B cell (primary cell): ENCODE data around the gene CLCN3. TPM values are rescaled to one million over a fixed set of nuclear protein-coding genes. Genes with fewer than 3 reads are reported as not detected.

ENCODE experiments used
- ATAC-seq: fragments of 200-7000 bp; cut with Tn5 transposase; one replicate; pipeline ENCODE4 v1.10.0; 2021; ENCODE audit warnings: low read depth, mild to moderate bottlenecking, moderate number of reproducible peaks, moderate library complexity
- CTCF ChIA-PET: fragments of 350-600 bp; sonication (Branson Sonifier 250); formaldehyde crosslinking; loops from one replicate; lab custom pipeline; 2021; ENCODE audit warnings: antibody characterized with exemption, inconsistent platforms; lab: Charles Lee
- POLR2A ChIA-PET: fragments of 350-600 bp; sonication (Branson Sonifier 250); formaldehyde crosslinking; loops from one replicate; lab custom pipeline; 2021; ENCODE audit warnings: antibody characterized with exemption; lab: Charles Lee
- DNase-seq: peaks from one replicate; pipeline ENCODE4 v3.0.0; 2013
- H2AFZ ChIP-seq: 2 replicates; pipeline ENCODE4 v1.6.1; 2012; ENCODE audit warnings: mild to moderate bottlenecking, low read depth, low read length; ENCODE audit not compliant: insufficient read depth, poor library complexity, severe bottlenecking
- H3K27ac ChIP-seq, 2 donors: 1 replicate in 1 of 2; 2 replicates in 1 of 2; pipeline ENCODE4 v1.5.1; 2012 to 2013; ENCODE audit warnings: low read length in 2 of 2, mild to moderate bottlenecking in 2 of 2, moderate library complexity in 1 of 2
- H3K27me3 ChIP-seq, 4 experiments: fragments of 200-600 bp in 1 of 4; sonication (generic) in 1 of 4; replicated peaks in 1 of 4; 1 replicate in 2 of 4; 2 replicates in 2 of 4; pipeline versions ENCODE4 v1.6.1 to v1.7.0; 2013 to 2016; ENCODE audit warnings: low read length in 3 of 4, mild to moderate bottlenecking in 2 of 4, mixed read lengths in 1 of 4, moderate library complexity in 1 of 4; ENCODE audit not compliant: insufficient read depth in 4 of 4, control insufficient read depth in 3 of 4; ENCODE audit errors: control extremely low read depth in 1 of 4
- H3K36me3 ChIP-seq, 2 experiments: replicated peaks in 1 of 2; 1 replicate in 1 of 2; 2 replicates in 1 of 2; pipeline versions ENCODE4 v1.6.1 to v1.7.1; 2013; ENCODE audit warnings: low read length in 1 of 2; ENCODE audit not compliant: insufficient read depth in 2 of 2, control insufficient read depth in 1 of 2; ENCODE audit errors: control extremely low read depth in 1 of 2, extremely low read depth in 1 of 2
- H3K4me1 ChIP-seq, 2 donors: fragments of 200-600 bp in 1 of 2; sonication (generic) in 1 of 2; 1 replicate in 1 of 2; 2 replicates in 1 of 2; pipeline versions ENCODE4 v1.5.1 to v1.6.1; 2013 to 2017; ENCODE audit warnings: low read length in 2 of 2; ENCODE audit not compliant: control insufficient read depth in 2 of 2, insufficient read depth in 2 of 2
- H3K4me2 ChIP-seq: replicated peaks from 2 replicates; pipeline ENCODE3; 2012; ENCODE audit warnings: mild to moderate bottlenecking, low read depth, low read length; ENCODE audit not compliant: poor library complexity, severe bottlenecking
- H3K4me3 ChIP-seq, 5 experiments: fragments of 200-600 bp in 1 of 5; sonication (generic) in 1 of 5; 1 replicate in 3 of 5; 2 replicates in 2 of 5; pipeline versions ENCODE4 v1.5.1 to v1.7.0; 2011 to 2016; ENCODE audit warnings: low read length in 4 of 5, mild to moderate bottlenecking in 4 of 5, low read depth in 2 of 5, control low read depth in 1 of 5, moderate library complexity in 1 of 5; ENCODE audit not compliant: insufficient read depth in 1 of 5; ENCODE audit errors: control extremely low read depth in 1 of 5, extremely low read depth in 1 of 5
- H3K79me2 ChIP-seq: fragments of 200-600 bp; sonication (generic); one replicate; pipeline ENCODE4 v1.6.0; 2016; ENCODE audit warnings: low read length; ENCODE audit not compliant: control insufficient read depth, insufficient read depth
- H3K9ac ChIP-seq: fragments of 200-600 bp; sonication (generic); 2 replicates; pipeline ENCODE4 v1.6.1; 2017; ENCODE audit warnings: mild to moderate bottlenecking, low read length, moderate library complexity
- H3K9me3 ChIP-seq, 3 donors: one replicate each; pipeline versions ENCODE4 v1.6.1 to v1.7.1; 2013; ENCODE audit warnings: low read length in 2 of 3; ENCODE audit not compliant: control insufficient read depth in 2 of 3, insufficient read depth in 1 of 3; ENCODE audit errors: control extremely low read depth in 1 of 3
- H4K20me1 ChIP-seq: 2 replicates; pipeline ENCODE4 v1.6.0; 2012; ENCODE audit warnings: mild to moderate bottlenecking, low read length; ENCODE audit not compliant: insufficient read depth, control insufficient read depth, poor library complexity, severe bottlenecking
- H3K27ac Mint-ChIP-seq: one replicate; pipeline ENCODE4 v1.8.0; 2021; ENCODE audit warnings: mixed read lengths
- H3K27me3 Mint-ChIP-seq: one replicate; pipeline ENCODE4 v1.8.0; 2021; ENCODE audit warnings: mixed read lengths
- H3K4me1 Mint-ChIP-seq: one replicate; pipeline ENCODE4 v1.8.0; 2021; ENCODE audit warnings: mixed read lengths
- H3K4me3 Mint-ChIP-seq: one replicate; pipeline ENCODE4 v1.8.0; 2021; ENCODE audit warnings: mixed read lengths
- H3K9me3 Mint-ChIP-seq: one replicate; pipeline ENCODE4 v1.8.0; 2022; ENCODE audit warnings: mixed read lengths; ENCODE audit not compliant: insufficient read depth
- EZH2 ChIP-seq: IDR thresholded peaks from 2 replicates; pipeline ENCODE4 v1.6.1; 2012; ENCODE audit warnings: borderline replicate concordance, low read depth, mild to moderate bottlenecking, moderate library complexity, low read length; ENCODE audit not compliant: insufficient read depth, poor library complexity, severe bottlenecking
- WGBS: methylation state at CpG from one replicate; pipeline ENCODE4 v1.1.5; 2013; ENCODE audit warnings: missing lambda C conversion rate; ENCODE audit not compliant: insufficient coverage; 5-methylcytosine and 5-hydroxymethylcytosine counted together
- intact Hi-C: fragments of 100-400 bp; cut with micrococcal nuclease; formaldehyde crosslinking; loops from one replicate; pipeline ENCODE4 v1.10.0; 2022
- polyA plus RNA-seq: library from polyadenylated mRNA; depleted of rRNA; stranded (reverse); fragments of >200 nt; gene quantifications from 2 replicates; pipeline ENCODE4 v1.2.3, GENCODE V29; 2012
- total RNA-seq, 2 donors: library from RNA; stranded (reverse); fragments of 120-200 nt in 1 of 2; gene quantifications; 1 replicate in 1 of 2; 2 replicates in 1 of 2; pipeline versions ENCODE4 v1.2.3 to v1.2.4, GENCODE V29; 2013 to 2022
- TF ChIP-seq, protein P1 (sequence below): fragments of 200-600 bp; IDR thresholded peaks from one replicate; pipeline ENCODE4 v1.8.0; 2022; ENCODE audit warnings: antibody characterized with exemption, mild to moderate bottlenecking

The CLCN3 gene
- total and polyA plus RNA-seq, 2 donors (not counting 1 experiment from before 2014, with no cell fraction given): 5.0 to 32.7 TPM

GRCh38 chr4:169615467-169616106 lies 4.8 kb upstream of the CLCN3 start:
- no peak overlapping the region for H3K9ac ChIP-seq
- peaks cover 13% of the 10 kb centered on the region for H3K79me2 ChIP-seq
- ChIA-PET CTCF (interaction anchor here (0.8 to 1.5 kb wide), 2 partner anchors 15 to 195 kb away, joined by 3 read pairs; no protein-coding TSS in a partner anchor), POLR2A (no interaction called here)
- no peak overlapping the region for H3K4me3 Mint-ChIP-seq
- intact Hi-C loops: loop anchor here (10.0 kb wide), 2 partner anchors 341 to 1301 kb away; partner anchors contain the start of genes DDX60 and SH3RF1
- H3K9me3 ChIP-seq: no peaks in the 10 kb centered on the region
- no peaks in the 10 kb centered on the region for H3K36me3 ChIP-seq
- TF ChIP-seq, protein P1, sequence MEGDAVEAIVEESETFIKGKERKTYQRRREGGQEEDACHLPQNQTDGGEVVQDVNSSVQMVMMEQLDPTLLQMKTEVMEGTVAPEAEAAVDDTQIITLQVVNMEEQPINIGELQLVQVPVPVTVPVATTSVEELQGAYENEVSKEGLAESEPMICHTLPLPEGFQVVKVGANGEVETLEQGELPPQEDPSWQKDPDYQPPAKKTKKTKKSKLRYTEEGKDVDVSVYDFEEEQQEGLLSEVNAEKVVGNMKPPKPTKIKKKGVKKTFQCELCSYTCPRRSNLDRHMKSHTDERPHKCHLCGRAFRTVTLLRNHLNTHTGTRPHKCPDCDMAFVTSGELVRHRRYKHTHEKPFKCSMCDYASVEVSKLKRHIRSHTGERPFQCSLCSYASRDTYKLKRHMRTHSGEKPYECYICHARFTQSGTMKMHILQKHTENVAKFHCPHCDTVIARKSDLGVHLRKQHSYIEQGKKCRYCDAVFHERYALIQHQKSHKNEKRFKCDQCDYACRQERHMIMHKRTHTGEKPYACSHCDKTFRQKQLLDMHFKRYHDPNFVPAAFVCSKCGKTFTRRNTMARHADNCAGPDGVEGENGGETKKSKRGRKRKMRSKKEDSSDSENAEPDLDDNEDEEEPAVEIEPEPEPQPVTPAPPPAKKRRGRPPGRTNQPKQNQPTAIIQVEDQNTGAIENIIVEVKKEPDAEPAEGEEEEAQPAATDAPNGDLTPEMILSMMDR: no peak
- TF ChIP-seq EZH2: no peak
- H3K27ac ChIP-seq: no peak overlapping the region
- H3K4me2 ChIP-seq: no peak overlapping the region
- 100% methylated on average over 2 of the region's 4 CpGs for WGBS
- DNase-seq (no peak), ATAC-seq (no peak)
- H3K27ac Mint-ChIP-seq: no peak overlapping the region
- no peaks in the 10 kb centered on the region for H4K20me1 ChIP-seq
- H3K4me1 Mint-ChIP-seq: peaks cover 35% of the 10 kb centered on the region
- peaks cover 10 to 20% of the 10 kb centered on the region in 2 donors for H3K4me1 ChIP-seq
- H3K27me3 ChIP-seq: no peaks in the 10 kb centered on the region
- H3K27me3 Mint-ChIP-seq: no peaks in the 10 kb centered on the region
- H3K9me3 Mint-ChIP-seq: no peaks in the 10 kb centered on the region
- H3K4me3 ChIP-seq: no peak overlapping the region
- no peak overlapping the region for H2AFZ ChIP-seq

DNA sequence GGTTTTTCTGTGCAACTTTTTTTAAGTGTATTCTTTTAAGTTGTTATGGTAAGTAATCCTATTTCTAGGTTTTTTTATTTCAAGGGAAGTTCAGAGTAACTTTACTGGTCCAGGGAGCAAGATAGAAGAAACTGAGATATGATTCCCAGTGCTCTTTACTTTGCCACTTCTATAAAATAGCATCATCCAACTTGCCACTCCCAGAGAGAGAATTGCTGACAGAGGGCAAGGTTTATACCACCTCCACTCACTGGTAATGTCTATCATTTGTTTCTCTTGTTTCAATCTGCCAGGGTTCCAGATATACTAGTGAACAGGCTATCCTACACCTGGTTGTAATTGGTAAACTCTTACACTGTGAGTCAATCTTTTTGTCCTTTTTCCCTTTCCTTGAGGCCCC lies 3.5 kb upstream of the CLCN3 start:
- peaks cover 11% of the 10 kb centered on the region for H3K79me2 ChIP-seq
- TF ChIP-seq, protein P1: no peak
- TF ChIP-seq EZH2: no peak
- intact Hi-C loops: loop anchor here (10.0 kb wide), 2 partner anchors 342 to 1302 kb away; partner anchors contain the start of genes DDX60 and SH3RF1
- H3K27me3 Mint-ChIP-seq: no peaks in the 10 kb centered on the region
- H3K9me3 Mint-ChIP-seq: no peaks in the 10 kb centered on the region
- H3K4me3 Mint-ChIP-seq: no peak overlapping the region
- no peaks in the 10 kb centered on the region for H3K9me3 ChIP-seq
- H3K4me1 Mint-ChIP-seq: peaks cover 33% of the 10 kb centered on the region
- no peak overlapping the region for H2AFZ ChIP-seq
- no peak overlapping the region for H3K27ac Mint-ChIP-seq
- CTCF ChIA-PET: interaction anchor here (1.5 kb wide), 1 partner anchor 16 kb away, joined by 3 read pairs; no protein-coding TSS in a partner anchor
- H3K36me3 ChIP-seq: no peaks in the 10 kb centered on the region
- no peak overlapping the region for H3K4me3 ChIP-seq
- no peaks in the 10 kb centered on the region for H4K20me1 ChIP-seq
- H3K27ac ChIP-seq: no peak overlapping the region
- no peak overlapping the region for H3K9ac ChIP-seq
- no peak overlapping the region for H3K4me2 ChIP-seq
- DNase-seq (no peak), ATAC-seq (no peak)
- H3K27me3 ChIP-seq: no peaks in the 10 kb centered on the region
- H3K4me1 ChIP-seq: peaks cover 18 to 20% of the 10 kb centered on the region in 2 donors
- POLR2A ChIA-PET: no interaction called here
